B cell (primary cell): ENCODE data around the gene IQGAP1.

ENCODE experiments used
- CTCF ChIP-seq: fragments of 200-600 bp; IDR thresholded peaks from one replicate; pipeline ENCODE4 v1.8.0; 2022; ENCODE audit warnings: antibody characterized with exemption, mild to moderate bottlenecking
- EZH2 ChIP-seq: IDR thresholded peaks from 2 replicates; pipeline ENCODE4 v1.6.1; 2012; ENCODE audit warnings: borderline replicate concordance, low read depth, mild to moderate bottlenecking, moderate library complexity, low read length; ENCODE audit not compliant: insufficient read depth, poor library complexity, severe bottlenecking

GRCh38 chr15:90408657-90409056 is 20.6 kb downstream of the IQGAP1 start:
- TF ChIP-seq CTCF (no peak), EZH2 (no peak)
